PC-3 (cell line): ENCODE measurements around the gene CYTH3. TPM values are rescaled to one million over a fixed set of nuclear protein-coding genes. Genes with fewer than 3 reads are reported as not detected.
"Not testable (repeated sequence)": the region's sequence is repeated elsewhere in the genome, so short reads cannot be mapped to it uniquely, and the experiment has no call there.

Source experiments
- ATAC-seq: fragments of 200-7000 bp; cut with Tn5 transposase; 2 replicates; pipeline ENCODE4 v1.9.1; 2020; ENCODE audit warnings: mild to moderate bottlenecking, moderate library complexity
- BruUV-seq: library from RNA; stranded (reverse); fragments of 400-500 nt; replicated peaks from 2 replicates; lab custom pipeline; 2021; lab: Mats Ljungman, UMichigan
- CTCF ChIA-PET: fragments of 300-600 bp; sonication (Branson Sonifier 250); formaldehyde crosslinking; loops from one replicate; lab custom pipeline; 2022; ENCODE audit warnings: antibody characterized with exemption; lab: Charles Lee
- POLR2A ChIA-PET: fragments of 300-600 bp; sonication (Branson Sonifier 250); formaldehyde crosslinking; loops from one replicate; lab custom pipeline; 2022; ENCODE audit warnings: antibody characterized with exemption; ENCODE audit not compliant: unreplicated experiment; lab: Charles Lee
- DNase-seq: peaks from one replicate; pipeline ENCODE4 v3.0.0-alpha.2; 2015
- H2AFZ ChIP-seq: fragments of 300-600 bp; sonication (generic); 2 replicates; pipeline ENCODE4 v1.6.0; 2016; ENCODE audit warnings: antibody characterized with exemption, low read length
- H3F3A ChIP-seq: fragments of 300-600 bp; sonication (generic); one replicate; pipeline ENCODE4 v1.6.0; 2017; ENCODE audit warnings: antibody characterized with exemption, low read length, control low read depth, mild to moderate bottlenecking; ENCODE audit not compliant: unreplicated experiment
- H3K27ac ChIP-seq: fragments of 300-600 bp; sonication (generic); 2 replicates; pipeline ENCODE4 v1.5.1; 2016; ENCODE audit warnings: mild to moderate bottlenecking, low read length
- H3K27me3 ChIP-seq: fragments of 300-600 bp; sonication (generic); 2 replicates; pipeline ENCODE4 v1.6.1; 2016; ENCODE audit warnings: low read length, mixed read lengths
- H3K36me3 ChIP-seq: fragments of 300-600 bp; sonication (generic); 2 replicates; pipeline ENCODE4 v1.6.1; 2016; ENCODE audit warnings: low read depth, mixed run types, low read length, mixed read lengths
- H3K4me1 ChIP-seq: fragments of 300-600 bp; sonication (generic); 2 replicates; pipeline ENCODE4 v1.5.1; 2016; ENCODE audit warnings: low read length; ENCODE audit not compliant: insufficient read depth
- H3K4me2 ChIP-seq: fragments of 300-600 bp; sonication (generic); 2 replicates; pipeline ENCODE4 v1.6.0; 2016; ENCODE audit warnings: low read length
- H3K4me3 ChIP-seq: fragments of 300-600 bp; sonication (generic); 2 replicates; pipeline ENCODE4 v1.5.1; 2016; ENCODE audit warnings: mild to moderate bottlenecking, low read length, mixed read lengths
- H3K79me2 ChIP-seq: fragments of 300-600 bp; sonication (generic); 2 replicates; pipeline ENCODE4 v1.6.1; 2017; ENCODE audit warnings: low read length, mixed read lengths
- H3K9ac ChIP-seq: fragments of 300-600 bp; sonication (generic); 2 replicates; pipeline ENCODE4 v1.6.0; 2016; ENCODE audit warnings: mild to moderate bottlenecking, low read length
- H3K9me2 ChIP-seq: fragments of 300-600 bp; sonication (generic); replicated peaks from 2 replicates; pipeline ENCODE4 v1.6.1; 2016; ENCODE audit warnings: mixed run types, low read length, mixed read lengths
- H3K9me3 ChIP-seq: fragments of 300-600 bp; sonication (generic); 2 replicates; pipeline ENCODE4 v1.6.1; 2016; ENCODE audit warnings: low read length, mixed read lengths
- H4K20me1 ChIP-seq: fragments of 300-600 bp; sonication (generic); 2 replicates; pipeline ENCODE4 v1.6.1; 2016; ENCODE audit warnings: low read length, mixed read lengths
- EZH2 ChIP-seq: fragments of 300-600 bp; sonication (generic); IDR thresholded peaks from one replicate; pipeline ENCODE4 v1.6.1; 2017; ENCODE audit warnings: antibody characterized with exemption, mild to moderate bottlenecking, low read length; ENCODE audit not compliant: unreplicated experiment
- EZH2phosphoT487 ChIP-seq: fragments of 300-600 bp; sonication (generic); IDR thresholded peaks from 2 replicates; pipeline ENCODE4 v1.6.1; 2018; ENCODE audit warnings: mild to moderate bottlenecking, antibody characterized with exemption, low read length, borderline replicate concordance
- intact Hi-C: fragments of 100-400 bp; cut with micrococcal nuclease; formaldehyde crosslinking; loops from 2 replicates; pipeline ENCODE4 v1.9.0; 2023
- total RNA-seq: library from RNA; depleted of rRNA; stranded (reverse); fragments of >200 nt; gene quantifications from 2 replicates; pipeline ENCODE4 v1.2.3, GENCODE V29; 2014
- TF ChIP-seq, protein P1 (sequence below): fragments of 300-600 bp; sonication (generic); conservative IDR thresholded peaks from 2 replicates; pipeline ENCODE4 v1.5.1; 2017; ENCODE audit warnings: antibody characterized with exemption, low read depth, mild to moderate bottlenecking, low read length

CYTH3 gene
- total RNA-seq, 1 experiment from 2014 or later, result 23.1 TPM

DNA sequence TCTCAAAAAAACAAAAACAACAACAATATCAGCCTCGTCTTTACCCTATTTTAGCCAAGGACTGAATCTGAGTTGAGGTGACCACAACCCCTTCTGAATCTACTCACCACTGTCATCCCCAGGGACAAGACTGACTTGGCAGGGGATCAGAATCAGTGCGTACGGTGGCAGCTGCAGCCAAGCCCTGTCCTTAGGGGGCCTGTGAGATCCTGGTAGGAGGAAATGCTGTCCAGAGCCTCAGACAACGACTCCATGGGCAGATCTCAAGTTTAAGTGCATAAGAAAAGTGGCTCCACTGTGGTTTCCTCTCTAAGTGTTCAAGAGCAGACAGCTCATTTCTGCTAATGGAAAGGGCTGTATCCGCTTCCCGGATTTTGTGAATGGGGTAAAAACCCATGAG is 22.4 kb upstream of the CYTH3 start:
- DNase-seq, result no peak
- ATAC-seq, result no peak
- Histone ChIP-seq H3K27me3 (no peaks in the 10 kb centered on the region), H3K4me2 (no peak overlapping the region), H3K9ac (no peak overlapping the region), H3K36me3 (no peaks in the 10 kb centered on the region), H3K4me1 (peaks cover 10% of the 10 kb centered on the region), H3F3A (no peaks in the 10 kb centered on the region), H3K9me3 (no peaks in the 10 kb centered on the region), H3K79me2 (no peaks in the 10 kb centered on the region), H3K27ac (no peak overlapping the region), H2AFZ (no peak overlapping the region), H3K9me2 (no peaks in the 10 kb centered on the region), H3K4me3 (no peak overlapping the region), H4K20me1 (no peaks in the 10 kb centered on the region)
- intact Hi-C loops, result no loop called here
- CTCF ChIA-PET, result no interaction called here
- BruUV-seq, result no TSS peak
- TF ChIP-seq, protein P1, sequence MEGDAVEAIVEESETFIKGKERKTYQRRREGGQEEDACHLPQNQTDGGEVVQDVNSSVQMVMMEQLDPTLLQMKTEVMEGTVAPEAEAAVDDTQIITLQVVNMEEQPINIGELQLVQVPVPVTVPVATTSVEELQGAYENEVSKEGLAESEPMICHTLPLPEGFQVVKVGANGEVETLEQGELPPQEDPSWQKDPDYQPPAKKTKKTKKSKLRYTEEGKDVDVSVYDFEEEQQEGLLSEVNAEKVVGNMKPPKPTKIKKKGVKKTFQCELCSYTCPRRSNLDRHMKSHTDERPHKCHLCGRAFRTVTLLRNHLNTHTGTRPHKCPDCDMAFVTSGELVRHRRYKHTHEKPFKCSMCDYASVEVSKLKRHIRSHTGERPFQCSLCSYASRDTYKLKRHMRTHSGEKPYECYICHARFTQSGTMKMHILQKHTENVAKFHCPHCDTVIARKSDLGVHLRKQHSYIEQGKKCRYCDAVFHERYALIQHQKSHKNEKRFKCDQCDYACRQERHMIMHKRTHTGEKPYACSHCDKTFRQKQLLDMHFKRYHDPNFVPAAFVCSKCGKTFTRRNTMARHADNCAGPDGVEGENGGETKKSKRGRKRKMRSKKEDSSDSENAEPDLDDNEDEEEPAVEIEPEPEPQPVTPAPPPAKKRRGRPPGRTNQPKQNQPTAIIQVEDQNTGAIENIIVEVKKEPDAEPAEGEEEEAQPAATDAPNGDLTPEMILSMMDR, result no peak
- no peak for TF ChIP-seq EZH2phosphoT487
- no peak for TF ChIP-seq EZH2
- POLR2A ChIA-PET, result no interaction called here

- H3K27ac ChIP-seq, result no peak overlapping the region
- POLR2A ChIA-PET, result no interaction called here
- no peaks in the 10 kb centered on the region for H3K27me3 ChIP-seq
- no peaks in the 10 kb centered on the region for H3K79me2 ChIP-seq
- DNase-seq (no peak), ATAC-seq (no peak)
- H3K36me3 ChIP-seq, result no peaks in the 10 kb centered on the region
- no TSS peak for BruUV-seq
- TF ChIP-seq, protein P1, result no peak
- no peaks in the 10 kb centered on the region for H4K20me1 ChIP-seq
- H3K4me2 ChIP-seq, result no peak overlapping the region
- H2AFZ ChIP-seq, result no peak overlapping the region
- CTCF ChIA-PET, result no interaction called here
- no peaks in the 10 kb centered on the region for H3K9me3 ChIP-seq
- no peak overlapping the region for H3K9ac ChIP-seq
- no peaks in the 10 kb centered on the region for H3K9me2 ChIP-seq
- intact Hi-C loops, result no loop called here
- H3F3A ChIP-seq, result no peaks in the 10 kb centered on the region
- peaks cover 10% of the 10 kb centered on the region for H3K4me1 ChIP-seq
- no peak overlapping the region for H3K4me3 ChIP-seq
These were observed 20.8 kb upstream of the CYTH3 start for GRCh38 chr7:6293202-6293601.

DNA sequence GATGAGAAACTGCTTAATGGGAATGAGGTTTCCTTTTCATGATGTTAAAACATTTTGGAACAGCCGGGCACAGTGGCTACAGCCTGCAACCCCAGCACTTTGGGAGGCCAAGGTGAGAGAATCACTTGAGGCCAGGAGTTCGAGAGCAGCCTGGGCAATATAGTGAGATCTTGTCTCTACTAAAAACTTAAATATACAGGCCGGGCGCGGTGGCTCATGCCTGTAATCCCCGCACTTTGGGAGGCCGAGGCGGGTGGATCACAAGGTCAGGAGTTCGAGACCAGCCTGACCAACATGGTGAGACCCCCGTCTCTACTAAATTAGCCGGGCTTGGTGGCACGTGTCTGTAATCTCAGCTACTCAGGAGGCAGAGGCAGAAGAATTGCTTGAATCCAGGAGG is 19.5 kb upstream of the CYTH3 start:
- intact Hi-C loops, result not testable (repeated sequence)

More for the DNA sequence above, 19.5 kb upstream of the CYTH3 start:
- H3K4me3 ChIP-seq, H3K4me1 ChIP-seq, H3K79me2 ChIP-seq, H2AFZ ChIP-seq, H3K9me2 ChIP-seq, DNase-seq, H3F3A ChIP-seq, POLR2A ChIA-PET, H3K27ac ChIP-seq, H3K27me3 ChIP-seq, H3K4me2 ChIP-seq, H3K36me3 ChIP-seq, H3K9ac ChIP-seq, H3K9me3 ChIP-seq, BruUV-seq, ATAC-seq, H4K20me1 ChIP-seq, CTCF ChIA-PET: not testable (repeated sequence)
